GM10266 (cell line): ENCODE data around the gene PMEPA1.

Source experiments
- DNase-seq: peaks from one replicate; pipeline ENCODE4 v3.0.0; 2012; ENCODE audit errors: extremely low spot score
- CTCF ChIP-seq: IDR thresholded peaks from 2 replicates; pipeline ENCODE4 v1.5.1; 2012; ENCODE audit warnings: mild to moderate bottlenecking, low read depth; ENCODE audit not compliant: control insufficient read depth, insufficient read depth; ENCODE audit errors: missing control alignments

Gene PMEPA1

GRCh38 chr20:57707320-57707719 lies 2.5 kb downstream of the PMEPA1 start:
- TF ChIP-seq CTCF = no peak
- no peak for DNase-seq

- no peak for TF ChIP-seq CTCF
- no peak for DNase-seq
Measured at GRCh38 chr20:57705127-57705899, 4.5 kb downstream of the PMEPA1 start.

GRCh38 chr20:57704245-57704644 lies 5.6 kb downstream of the PMEPA1 start:
- no peak for TF ChIP-seq CTCF
- DNase-seq = no peak

GRCh38 chr20:57703013-57703412 lies 6.8 kb downstream of the PMEPA1 start:
- no peak for TF ChIP-seq CTCF
- DNase-seq = no peak

DNA sequence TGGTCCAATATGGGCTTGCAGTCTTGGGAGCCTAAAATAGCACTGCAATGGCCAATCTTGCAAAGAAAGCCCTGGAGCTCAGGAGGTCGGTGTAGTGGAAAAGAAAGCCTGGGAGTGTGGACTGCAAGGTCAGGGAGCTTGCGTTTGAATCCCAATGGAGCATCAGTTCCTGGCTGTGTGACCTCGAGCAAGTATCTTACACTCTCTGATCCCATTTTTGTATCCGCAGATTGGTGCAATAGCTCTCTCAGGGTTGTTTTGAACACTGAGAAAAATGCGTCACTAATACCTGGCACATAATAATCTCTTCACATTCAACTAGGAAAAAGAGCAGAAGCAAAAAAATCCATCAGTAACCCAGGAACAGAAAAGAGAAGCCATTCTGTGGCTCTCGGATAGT lies 7.3 kb downstream of the PMEPA1 start:
- no peak for TF ChIP-seq CTCF

GRCh38 chr20:57702091-57702490 lies 7.7 kb downstream of the PMEPA1 start:
- TF ChIP-seq CTCF = no peak
- no peak for DNase-seq

More for the DNA sequence above, 7.3 kb downstream of the PMEPA1 start:
- no peak for DNase-seq

DNA sequence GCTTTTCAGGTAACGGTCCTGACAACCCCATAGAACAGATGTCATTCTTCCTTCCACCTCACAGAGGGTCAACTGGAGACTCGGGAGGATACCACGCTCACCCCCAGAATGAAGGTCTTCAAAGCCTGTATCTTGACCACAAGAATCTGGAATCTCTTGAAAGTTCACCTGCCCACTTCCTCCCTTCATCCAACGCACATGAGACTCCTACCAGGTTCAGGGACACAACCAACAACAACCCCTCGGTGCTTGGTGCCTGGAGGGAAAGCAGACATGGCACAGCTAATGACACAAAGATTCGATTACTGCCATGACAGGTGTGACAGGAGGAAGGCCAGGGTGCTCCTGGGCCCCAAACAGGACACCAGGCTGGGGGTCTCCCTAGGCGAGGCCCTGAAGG lies 8.2 kb downstream of the PMEPA1 start:
- no peak for DNase-seq
- no peak for TF ChIP-seq CTCF
